HG03354 (cell line): ENCODE data around the gene PLD1.

ENCODE experiments used
- ATAC-seq: cut with Tn5 transposase; IDR thresholded peaks from one replicate; pipeline ENCODE4 v1.9.1; 2021; ENCODE audit warnings: mild to moderate bottlenecking; ENCODE audit not compliant: unreplicated experiment, poor library complexity, severe bottlenecking

The PLD1 gene

DNA sequence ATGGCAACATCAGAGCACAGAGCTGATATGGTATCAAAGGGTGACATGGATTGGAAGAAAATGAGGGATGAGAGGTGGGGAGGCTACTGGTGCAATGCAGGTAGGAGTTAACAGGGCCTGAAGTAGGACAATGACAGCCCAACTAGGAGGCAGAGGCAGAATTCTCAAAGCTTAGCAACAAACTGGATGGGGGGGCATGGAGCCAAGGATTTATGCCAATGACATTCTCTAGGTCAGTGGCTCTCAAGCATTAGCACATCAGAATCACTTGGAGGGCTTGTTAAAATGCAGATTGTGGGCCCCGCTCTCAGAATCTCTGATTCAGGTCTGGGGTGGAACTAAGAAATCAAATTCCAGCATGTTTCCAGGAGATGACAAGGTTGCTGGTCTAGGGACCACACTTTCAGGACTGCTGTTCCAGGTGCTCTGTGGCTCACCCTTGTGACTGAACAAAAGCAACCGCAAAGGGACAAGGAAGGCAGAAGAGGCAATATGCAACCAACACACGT, 252.0 kb downstream of the PLD1 start:
- ATAC-seq = no peak

GRCh38 chr3:171557173-171557572, 253.1 kb downstream of the PLD1 start:
- no peak for ATAC-seq

DNA sequence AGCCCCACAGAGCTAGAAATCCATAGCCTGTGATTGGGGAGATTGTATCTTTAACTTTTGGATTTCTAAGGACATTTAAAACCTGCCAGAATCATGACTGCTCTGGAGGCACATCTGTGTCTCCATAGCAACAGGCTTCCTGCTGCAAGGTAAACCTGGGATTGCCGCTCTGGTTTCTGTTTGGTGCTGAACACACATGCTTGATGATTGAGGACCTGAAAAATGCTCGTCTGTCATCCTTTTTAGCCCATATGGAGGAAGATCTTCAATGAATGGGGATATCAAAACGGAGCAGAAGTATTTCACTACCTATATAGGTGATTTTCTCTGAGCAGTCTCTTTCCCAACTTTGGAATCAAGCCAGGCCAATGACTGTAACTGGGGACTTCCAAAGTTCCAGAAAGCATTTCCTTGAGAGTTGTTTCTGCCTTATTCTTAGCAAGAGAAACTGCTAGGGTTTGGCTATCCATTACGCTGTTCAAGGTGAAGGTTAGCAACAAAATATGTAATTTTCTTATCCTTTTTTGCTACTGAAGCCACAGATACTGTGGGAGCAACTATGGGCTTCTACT, 253.6 kb downstream of the PLD1 start:
- no peak for ATAC-seq

GRCh38 chr3:171556148-171556547, 254.1 kb downstream of the PLD1 start:
- no peak for ATAC-seq

DNA sequence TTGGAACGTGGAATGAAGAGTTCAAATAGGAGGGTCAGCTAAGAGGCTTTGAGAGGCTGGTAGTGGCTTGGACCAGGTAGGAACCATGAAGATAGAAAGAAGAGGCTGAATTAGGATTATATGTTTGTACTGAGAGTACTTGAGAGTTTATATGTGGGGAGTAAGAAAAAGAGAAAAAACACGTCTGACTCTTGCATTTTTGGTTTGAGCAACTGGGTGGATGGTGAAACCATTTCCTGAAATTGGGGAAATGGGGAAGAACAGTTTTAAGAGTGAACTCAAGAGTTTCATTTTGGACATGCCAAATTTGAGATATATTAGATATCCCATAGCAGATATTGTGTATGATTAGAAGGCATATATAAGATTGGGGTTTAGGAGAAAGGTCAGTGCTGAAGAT, 257.2 kb downstream of the PLD1 start:
- no peak for ATAC-seq

- no peak for ATAC-seq
Measured at GRCh38 chr3:171552531-171552930, 257.8 kb downstream of the PLD1 start.

DNA sequence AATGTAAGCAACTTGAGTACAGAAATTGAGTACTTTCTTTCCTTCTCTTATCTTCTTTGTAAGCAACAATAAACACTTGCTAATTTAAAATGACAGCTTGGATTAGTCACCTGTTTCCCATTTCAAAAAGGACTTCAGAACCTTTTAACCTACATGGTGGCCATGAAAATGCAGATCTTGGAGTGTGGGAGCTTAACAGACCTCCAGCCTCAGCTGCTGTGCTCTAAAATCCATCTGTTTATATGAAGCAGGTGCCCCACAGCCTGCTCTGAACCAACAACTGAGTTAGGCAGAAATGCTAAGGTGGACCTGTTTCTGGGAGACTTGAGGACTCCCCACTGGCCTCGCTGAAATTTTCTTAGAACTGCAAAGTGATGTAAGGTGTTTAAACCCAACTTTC, 259.0 kb downstream of the PLD1 start:
- ATAC-seq = no peak
